Kidney epithelial cell (primary cell): ENCODE measurements around the gene BTK. TPM values are rescaled to one million over a fixed set of nuclear protein-coding genes. Genes with fewer than 3 reads are reported as not detected.
A peak's percentile ranks its signal among the peaks of the same experiment; 100 is the strongest.

Source experiments
- DNase-seq: peaks from one replicate; pipeline ENCODE4 v3.0.0-alpha.2; 2010; ENCODE audit warnings: low read depth
- H3K27me3 ChIP-seq: 2 replicates; pipeline ENCODE4 v1.6.0; 2011; ENCODE audit warnings: low read length; ENCODE audit not compliant: control insufficient read depth, insufficient read depth
- H3K36me3 ChIP-seq: 2 replicates; pipeline ENCODE4 v1.5.1; 2011; ENCODE audit warnings: low read length; ENCODE audit not compliant: control insufficient read depth, insufficient read depth
- H3K4me3 ChIP-seq: 2 replicates; pipeline ENCODE4 v1.5.1; 2011; ENCODE audit warnings: low read depth, mild to moderate bottlenecking, control low read depth, low read length
- total RNA-seq: library from RNA; depleted of rRNA; stranded (reverse); fragments of >200 nt; gene quantifications from 2 replicates; pipeline ENCODE4 v1.2.3, GENCODE V29; 2015
- TF ChIP-seq, protein P1 (sequence below): IDR thresholded peaks from 2 replicates; pipeline ENCODE4 v1.5.1; 2011; ENCODE audit warnings: mild to moderate bottlenecking, moderate library complexity, low read length, control low read depth, inconsistent platforms; ENCODE audit not compliant: insufficient read depth, poor library complexity, severe bottlenecking

BTK gene
- total RNA-seq, 1 donor from 2014 or later = not detected

GRCh38 chrX:101410461-101410860 lies 24.5 kb upstream of the BTK start:
- Histone ChIP-seq H3K36me3 (no peaks in the 10 kb centered on the region), H3K4me3 (peak overlapping the region; percentile 5), H3K27me3 (no peaks in the 10 kb centered on the region)
- no peak for DNase-seq
- TF ChIP-seq, protein P1, sequence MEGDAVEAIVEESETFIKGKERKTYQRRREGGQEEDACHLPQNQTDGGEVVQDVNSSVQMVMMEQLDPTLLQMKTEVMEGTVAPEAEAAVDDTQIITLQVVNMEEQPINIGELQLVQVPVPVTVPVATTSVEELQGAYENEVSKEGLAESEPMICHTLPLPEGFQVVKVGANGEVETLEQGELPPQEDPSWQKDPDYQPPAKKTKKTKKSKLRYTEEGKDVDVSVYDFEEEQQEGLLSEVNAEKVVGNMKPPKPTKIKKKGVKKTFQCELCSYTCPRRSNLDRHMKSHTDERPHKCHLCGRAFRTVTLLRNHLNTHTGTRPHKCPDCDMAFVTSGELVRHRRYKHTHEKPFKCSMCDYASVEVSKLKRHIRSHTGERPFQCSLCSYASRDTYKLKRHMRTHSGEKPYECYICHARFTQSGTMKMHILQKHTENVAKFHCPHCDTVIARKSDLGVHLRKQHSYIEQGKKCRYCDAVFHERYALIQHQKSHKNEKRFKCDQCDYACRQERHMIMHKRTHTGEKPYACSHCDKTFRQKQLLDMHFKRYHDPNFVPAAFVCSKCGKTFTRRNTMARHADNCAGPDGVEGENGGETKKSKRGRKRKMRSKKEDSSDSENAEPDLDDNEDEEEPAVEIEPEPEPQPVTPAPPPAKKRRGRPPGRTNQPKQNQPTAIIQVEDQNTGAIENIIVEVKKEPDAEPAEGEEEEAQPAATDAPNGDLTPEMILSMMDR = no peak

GRCh38 chrX:101409043-101409442 lies 23.1 kb upstream of the BTK start:
- TF ChIP-seq, protein P1 = no peak
- Histone ChIP-seq H3K27me3 (no peaks in the 10 kb centered on the region), H3K36me3 (no peaks in the 10 kb centered on the region), H3K4me3 (peak overlapping the region; percentile 72)
- no peak for DNase-seq

DNA sequence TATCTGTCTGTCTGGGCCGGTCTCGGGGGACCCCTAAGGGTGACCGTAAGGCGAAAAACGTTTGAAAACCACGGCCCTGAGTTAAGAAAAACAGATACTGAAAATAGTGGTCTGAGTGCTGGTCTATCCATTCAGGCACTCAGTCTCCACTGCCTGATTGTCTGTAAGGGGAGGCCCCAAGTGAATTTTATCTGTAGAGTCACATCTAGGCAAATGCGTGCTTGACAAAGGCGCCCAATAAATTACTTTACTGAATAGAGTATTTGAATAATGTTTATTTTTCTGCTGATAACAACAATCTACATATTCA lies 22.5 kb upstream of the BTK start:
- peak overlapping the region; percentile 72 for H3K4me3 ChIP-seq
- no peaks in the 10 kb centered on the region for H3K36me3 ChIP-seq
- no peak for DNase-seq
- TF ChIP-seq, protein P1 = no peak
- no peaks in the 10 kb centered on the region for H3K27me3 ChIP-seq

DNA sequence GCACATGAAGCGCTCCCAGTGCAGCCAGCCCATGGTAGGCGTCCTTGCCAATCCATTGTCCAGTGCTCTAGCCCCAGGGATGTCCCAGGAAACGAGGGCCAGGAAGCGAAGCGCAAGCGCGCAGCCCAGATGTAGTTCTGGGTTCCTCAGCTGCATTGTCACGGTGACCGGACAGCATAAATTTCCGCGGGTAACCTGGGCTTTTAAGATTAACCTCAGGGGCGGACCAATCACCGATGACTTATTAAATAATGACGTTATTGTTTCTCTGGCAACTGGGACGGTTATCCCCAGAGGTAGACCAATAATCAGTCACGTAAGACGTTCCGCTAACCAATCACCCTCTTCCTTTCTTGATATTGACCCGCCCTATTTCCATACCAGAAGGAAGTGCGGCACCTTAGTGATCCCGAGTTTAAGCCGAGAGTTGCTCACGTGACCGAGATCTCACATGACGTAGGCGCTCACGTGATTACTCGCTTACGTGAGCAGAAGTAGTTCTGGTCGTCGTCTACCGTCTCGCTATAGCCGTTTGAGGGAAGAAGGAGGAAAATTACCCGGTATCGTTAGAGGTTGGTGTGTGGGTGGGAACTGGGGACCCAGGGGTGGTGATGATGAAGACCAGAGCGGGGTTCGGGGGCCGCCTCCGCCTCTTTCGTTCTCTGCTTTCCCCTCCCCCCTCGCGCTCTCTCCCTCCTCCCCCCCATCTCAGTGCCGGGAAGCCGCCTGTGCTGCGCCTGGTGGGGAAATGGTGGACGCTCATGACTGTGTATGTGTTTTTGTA lies 21.9 kb upstream of the BTK start, which contains the start of the genes GLA and HNRNPH2:
Gene GLA, minus strand, starts transcription at position 178 of the 784 bp plus-strand sequence. Its CDS starts 22 bp downstream, at position 156.
Gene HNRNPH2, plus strand, starts transcription at position 475 of the 784 bp plus-strand sequence. CDS start 3,767 bp downstream, outside the sequence.
- Histone ChIP-seq H3K36me3 (no peaks in the 10 kb centered on the region), H3K27me3 (no peaks in the 10 kb centered on the region), H3K4me3 (peak within 1 kb of the TSS; percentile 72)
- peak; percentile 95 for DNase-seq
- TF ChIP-seq, protein P1 = peak; percentile 4

- DNase-seq = no peak
- TF ChIP-seq, protein P1 = no peak
Measured at GRCh38 chrX:101407167-101407747, 21.3 kb upstream of the BTK start.

More at GRCh38 chrX:101407167-101407747, 21.3 kb upstream of the BTK start:
- no peaks in the 10 kb centered on the region for H3K27me3 ChIP-seq
- peak overlapping the region; percentile 63 for H3K4me3 ChIP-seq
- no peaks in the 10 kb centered on the region for H3K36me3 ChIP-seq
